Right lobe of liver (tissue), 4 donors: ENCODE data around the gene RPSA.

ENCODE experiments used
- POLR2A ChIP-seq: fragments of 450-650 bp; IDR thresholded peaks from one replicate; pipeline ENCODE4 v1.6.1; 2017; ENCODE audit warnings: antibody characterized with exemption, mild to moderate bottlenecking
- TF ChIP-seq, protein P1 (sequence below), 4 donors: fragments of 200-600 bp in 3 of 4; fragments of 450-650 bp in 1 of 4; IDR thresholded peaks; one replicate each; pipeline versions ENCODE4 v1.5.1 to v1.8.0; 2016 to 2022; ENCODE audit warnings: antibody characterized with exemption in 4 of 4, mild to moderate bottlenecking in 2 of 4
- donor health status: DM: no; HTN: no; CAD: no.
- donor health status: DM: no; HTN: no; CAD: no.
- donor health status: DM: no; HTN: yes; CAD: no.

GRCh38 chr3:39390181-39390580 lies 16.3 kb upstream of the RPSA start:
- no peak for TF ChIP-seq POLR2A
- TF ChIP-seq, protein P1, sequence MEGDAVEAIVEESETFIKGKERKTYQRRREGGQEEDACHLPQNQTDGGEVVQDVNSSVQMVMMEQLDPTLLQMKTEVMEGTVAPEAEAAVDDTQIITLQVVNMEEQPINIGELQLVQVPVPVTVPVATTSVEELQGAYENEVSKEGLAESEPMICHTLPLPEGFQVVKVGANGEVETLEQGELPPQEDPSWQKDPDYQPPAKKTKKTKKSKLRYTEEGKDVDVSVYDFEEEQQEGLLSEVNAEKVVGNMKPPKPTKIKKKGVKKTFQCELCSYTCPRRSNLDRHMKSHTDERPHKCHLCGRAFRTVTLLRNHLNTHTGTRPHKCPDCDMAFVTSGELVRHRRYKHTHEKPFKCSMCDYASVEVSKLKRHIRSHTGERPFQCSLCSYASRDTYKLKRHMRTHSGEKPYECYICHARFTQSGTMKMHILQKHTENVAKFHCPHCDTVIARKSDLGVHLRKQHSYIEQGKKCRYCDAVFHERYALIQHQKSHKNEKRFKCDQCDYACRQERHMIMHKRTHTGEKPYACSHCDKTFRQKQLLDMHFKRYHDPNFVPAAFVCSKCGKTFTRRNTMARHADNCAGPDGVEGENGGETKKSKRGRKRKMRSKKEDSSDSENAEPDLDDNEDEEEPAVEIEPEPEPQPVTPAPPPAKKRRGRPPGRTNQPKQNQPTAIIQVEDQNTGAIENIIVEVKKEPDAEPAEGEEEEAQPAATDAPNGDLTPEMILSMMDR (IDR thresholded peaks at IDR 0.05): no peak
